Measurements from ENCODE around the gene NAALADL1.
A peak's percentile ranks its signal among the peaks of the same experiment; 100 is the strongest.
"Not testable (repeated sequence)": the region's sequence is repeated elsewhere in the genome, so short reads cannot be mapped to it uniquely, and the experiment has no call there.

NAALADL1 gene

GRCh38 chr11:65027213-65028067 lies 30.9 kb downstream of the NAALADL1 start, which contains the start of gene SNX15:
Gene SNX15, plus strand, starts transcription at chr11:65027439. Its CDS starts 99 bp downstream, at chr11:65027538.
- H3K4me3 ChIP-seq (ENCODE audit: low read depth, low read length), result peak within 1 kb of the TSS; percentile 52
- TF ChIP-seq, protein P1, sequence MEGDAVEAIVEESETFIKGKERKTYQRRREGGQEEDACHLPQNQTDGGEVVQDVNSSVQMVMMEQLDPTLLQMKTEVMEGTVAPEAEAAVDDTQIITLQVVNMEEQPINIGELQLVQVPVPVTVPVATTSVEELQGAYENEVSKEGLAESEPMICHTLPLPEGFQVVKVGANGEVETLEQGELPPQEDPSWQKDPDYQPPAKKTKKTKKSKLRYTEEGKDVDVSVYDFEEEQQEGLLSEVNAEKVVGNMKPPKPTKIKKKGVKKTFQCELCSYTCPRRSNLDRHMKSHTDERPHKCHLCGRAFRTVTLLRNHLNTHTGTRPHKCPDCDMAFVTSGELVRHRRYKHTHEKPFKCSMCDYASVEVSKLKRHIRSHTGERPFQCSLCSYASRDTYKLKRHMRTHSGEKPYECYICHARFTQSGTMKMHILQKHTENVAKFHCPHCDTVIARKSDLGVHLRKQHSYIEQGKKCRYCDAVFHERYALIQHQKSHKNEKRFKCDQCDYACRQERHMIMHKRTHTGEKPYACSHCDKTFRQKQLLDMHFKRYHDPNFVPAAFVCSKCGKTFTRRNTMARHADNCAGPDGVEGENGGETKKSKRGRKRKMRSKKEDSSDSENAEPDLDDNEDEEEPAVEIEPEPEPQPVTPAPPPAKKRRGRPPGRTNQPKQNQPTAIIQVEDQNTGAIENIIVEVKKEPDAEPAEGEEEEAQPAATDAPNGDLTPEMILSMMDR (IDR thresholded peaks at IDR 0.05; ENCODE audit: borderline replicate concordance, insufficient read depth, low read depth, low read length), result no peak; the same call in 1 of the 2 replicates

DNA sequence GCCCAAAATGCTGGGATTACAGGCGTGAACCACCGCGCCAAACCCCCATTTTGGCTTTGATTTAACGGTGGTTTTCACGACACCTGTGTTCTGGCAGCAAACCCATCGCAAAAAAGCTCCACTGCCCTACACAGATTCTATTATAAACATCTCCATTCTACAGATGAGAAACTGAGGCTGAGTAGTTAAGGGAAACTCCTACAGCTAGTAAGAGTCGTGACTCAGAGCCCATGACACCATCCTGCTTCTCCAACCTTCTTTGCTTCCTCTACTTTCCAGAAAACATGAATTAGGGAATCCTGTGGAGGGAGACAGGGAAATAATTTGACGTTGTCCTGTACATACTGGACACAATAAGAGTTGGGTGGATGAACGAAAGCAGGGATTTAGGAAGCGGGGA lies 31.5 kb downstream of the NAALADL1 start:
- TF ChIP-seq, protein P1 (IDR thresholded peaks at IDR 0.05; ENCODE audit: borderline replicate concordance, insufficient read depth, low read depth, low read length), result no peak
- peak overlapping the region; percentile 52 for H3K4me3 ChIP-seq (ENCODE audit: low read depth, low read length)

GRCh38 chr11:65023502-65023901 lies 34.9 kb downstream of the NAALADL1 start:
- not testable (repeated sequence) for H3K4me3 ChIP-seq (ENCODE audit: low read depth, low read length)

DNA sequence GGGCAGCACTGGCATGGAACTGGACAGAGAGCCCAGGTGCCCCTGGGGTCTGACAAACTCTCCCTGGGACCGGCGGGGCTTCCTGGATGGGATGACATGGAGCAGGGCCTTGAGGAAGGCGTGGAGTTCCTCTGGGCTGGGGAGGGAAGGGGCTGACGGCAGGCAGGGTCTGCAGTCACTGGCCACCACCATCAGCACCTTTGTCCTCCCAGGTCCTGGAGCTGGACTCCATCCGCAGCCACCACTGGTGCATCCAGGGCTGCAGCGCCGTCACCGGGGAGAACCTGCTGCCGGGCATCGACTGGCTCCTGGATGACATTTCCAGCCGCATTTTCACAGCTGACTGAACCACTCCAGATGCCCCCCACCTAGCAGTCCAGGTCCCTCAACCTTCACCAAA lies 36.8 kb downstream of the NAALADL1 start:
- no peak overlapping the region for H3K4me3 ChIP-seq (ENCODE audit: low read depth, low read length)
- TF ChIP-seq, protein P1 (IDR thresholded peaks at IDR 0.05; ENCODE audit: borderline replicate concordance, insufficient read depth, low read depth, low read length), result no peak

DNA sequence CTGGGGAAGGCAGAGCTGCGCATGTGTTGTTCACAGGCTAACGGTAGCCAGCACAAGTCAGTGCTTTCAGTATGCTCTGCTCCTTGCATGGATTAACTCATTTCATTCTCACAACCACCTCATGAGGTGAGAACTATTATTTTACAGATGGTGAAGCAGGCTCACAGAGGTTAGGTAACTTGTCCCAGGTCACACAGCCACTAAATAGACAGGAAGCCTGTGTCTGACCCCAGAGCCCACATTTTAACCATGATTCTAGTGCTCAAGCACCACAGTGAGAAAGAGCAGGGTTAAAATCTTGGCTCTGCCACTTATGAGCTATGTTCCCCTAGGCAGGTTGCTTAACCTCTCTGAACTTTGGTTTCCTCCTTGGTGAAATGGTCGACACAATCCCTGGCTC lies 37.4 kb downstream of the NAALADL1 start:
- H3K4me3 ChIP-seq (ENCODE audit: low read depth, low read length), result no peak overlapping the region
- TF ChIP-seq, protein P1 (IDR thresholded peaks at IDR 0.05; ENCODE audit: borderline replicate concordance, insufficient read depth, low read depth, low read length), result no peak

DNA sequence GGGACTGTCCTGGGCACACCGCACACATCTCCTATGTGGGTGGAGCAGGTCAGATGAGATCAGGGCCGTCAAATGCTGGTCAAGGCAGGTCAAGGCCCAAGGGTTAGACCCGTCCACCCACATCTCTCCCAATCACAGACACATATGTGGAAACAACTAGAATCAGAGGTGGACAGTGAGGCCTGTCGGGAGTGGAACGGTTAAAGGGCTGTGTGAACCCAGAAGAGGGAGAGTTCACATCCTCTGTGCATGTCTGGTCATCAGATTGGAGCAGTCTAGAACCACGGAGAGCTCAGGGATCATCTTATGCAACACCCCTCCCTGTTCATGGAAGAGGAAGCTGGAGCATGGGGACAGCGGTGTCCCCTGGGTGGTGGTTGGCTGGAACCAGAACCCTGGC lies 38.5 kb downstream of the NAALADL1 start:
- TF ChIP-seq, protein P1 (IDR thresholded peaks at IDR 0.05; ENCODE audit: borderline replicate concordance, insufficient read depth, low read depth, low read length), result no peak
- no peak overlapping the region for H3K4me3 ChIP-seq (ENCODE audit: low read depth, low read length)

DNA sequence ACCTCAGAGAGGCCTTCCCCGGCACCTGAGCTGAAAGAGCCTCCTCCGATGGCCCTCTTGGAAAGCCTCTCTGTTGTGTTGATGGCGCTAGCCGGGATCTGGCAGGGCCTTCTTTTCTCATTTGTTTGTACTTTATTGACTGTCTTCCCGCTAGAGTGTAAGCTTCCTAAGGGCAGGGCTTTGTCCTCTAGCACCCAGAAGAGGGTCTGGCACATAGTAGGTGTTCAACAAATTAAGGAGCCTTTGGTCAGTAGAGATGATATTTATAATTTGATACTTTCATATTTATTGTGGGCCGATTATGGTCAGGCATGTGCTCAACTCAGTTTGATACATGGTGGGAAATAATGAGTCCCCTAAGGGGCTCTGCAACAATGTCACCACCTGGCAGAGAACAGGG lies 40.4 kb downstream of the NAALADL1 start:
- TF ChIP-seq, protein P1 (IDR thresholded peaks at IDR 0.05; ENCODE audit: borderline replicate concordance, insufficient read depth, low read depth, low read length), result no peak
- no peak overlapping the region for H3K4me3 ChIP-seq (ENCODE audit: low read depth, low read length)

All from GM12875 (cell line).